Keratinocyte (primary cell): ENCODE data around the gene NPNT. TPM values are rescaled to one million over a fixed set of nuclear protein-coding genes. Genes with fewer than 3 reads are reported as not detected.

ENCODE experiments used
- DNase-seq: peaks from one replicate; pipeline ENCODE4 v3.0.0-alpha.2; 2011; ENCODE audit warnings: low read depth, missing footprints, low spot score
- FAIRE-seq: peaks from 2 replicates; lab custom pipeline; 2011; peaks lifted over from hg19 to GRCh38; lab: Jason Lieb, UNC
- H2AFZ ChIP-seq: 2 replicates; pipeline ENCODE4 v1.6.0; 2012; ENCODE audit warnings: low read length, control low read depth, inconsistent platforms; ENCODE audit not compliant: control insufficient read depth
- H3K27ac ChIP-seq: 2 replicates; pipeline ENCODE4 v1.5.1; 2011; ENCODE audit warnings: low read length; ENCODE audit not compliant: control insufficient read depth, insufficient read depth
- H3K27me3 ChIP-seq: 3 replicates; pipeline ENCODE4 v1.6.0; 2011; ENCODE audit warnings: low read length; ENCODE audit not compliant: control insufficient read depth, insufficient read depth; ENCODE audit errors: extremely low read depth
- H3K36me3 ChIP-seq, 2 experiments: 2 replicates in 1 of 2; 3 replicates in 1 of 2; pipeline ENCODE4 v1.5.1; 2011; ENCODE audit warnings: low read length in 2 of 2, mild to moderate bottlenecking in 1 of 2; ENCODE audit not compliant: control insufficient read depth in 2 of 2, insufficient read depth in 2 of 2; ENCODE audit errors: extremely low read depth in 1 of 2
- H3K4me1 ChIP-seq: 3 replicates; pipeline ENCODE4 v1.5.1; 2011; ENCODE audit warnings: low read length; ENCODE audit not compliant: control insufficient read depth, insufficient read depth; ENCODE audit errors: extremely low read depth
- H3K4me2 ChIP-seq: 3 replicates; pipeline ENCODE4 v1.6.0; 2011; ENCODE audit warnings: low read depth, low read length; ENCODE audit not compliant: control insufficient read depth, insufficient read depth; ENCODE audit errors: extremely low read depth
- H3K4me3 ChIP-seq, 3 experiments: fragments of 200-600 bp in 1 of 3; sonication (generic) in 1 of 3; 2 replicates in 2 of 3; 3 replicates in 1 of 3; pipeline ENCODE4 v1.5.1; 2011 to 2016; ENCODE audit warnings: low read length in 3 of 3, mild to moderate bottlenecking in 3 of 3, control low read depth in 2 of 3, inconsistent platforms in 1 of 3, low read depth in 1 of 3, mixed read lengths in 1 of 3, mixed run types in 1 of 3, moderate library complexity in 1 of 3; ENCODE audit not compliant: control insufficient read depth in 2 of 3, insufficient read depth in 2 of 3; ENCODE audit errors: extremely low read depth in 1 of 3
- H3K79me2 ChIP-seq: 2 replicates; pipeline ENCODE4 v1.6.0; 2012; ENCODE audit warnings: low read length; ENCODE audit not compliant: control insufficient read depth, insufficient read depth
- H3K9ac ChIP-seq: 3 replicates; pipeline ENCODE4 v1.6.0; 2011; ENCODE audit warnings: low read length; ENCODE audit not compliant: control insufficient read depth, insufficient read depth; ENCODE audit errors: extremely low read depth
- H3K9me1 ChIP-seq: 3 replicates; pipeline ENCODE4 v1.6.0; 2011; ENCODE audit warnings: low read length; ENCODE audit not compliant: control insufficient read depth, insufficient read depth; ENCODE audit errors: extremely low read depth
- H3K9me3 ChIP-seq: 2 replicates; pipeline ENCODE4 v1.5.1; 2012; ENCODE audit warnings: low read depth, low read length; ENCODE audit not compliant: control insufficient read depth
- H4K20me1 ChIP-seq: 3 replicates; pipeline ENCODE4 v1.6.0; 2011; ENCODE audit warnings: low read length; ENCODE audit not compliant: control insufficient read depth, insufficient read depth; ENCODE audit errors: extremely low read depth
- CTCF ChIP-seq, 3 experiments: IDR thresholded peaks in 1 of 3; conservative IDR thresholded peaks in 1 of 3; optimal IDR thresholded peaks in 1 of 3; 2 replicates in 2 of 3; 3 replicates in 1 of 3; pipeline versions ENCODE3 to v1.5.1; 2011; ENCODE audit warnings: low read length in 3 of 3, mild to moderate bottlenecking in 3 of 3, moderate library complexity in 2 of 3, control low read depth in 1 of 3, inconsistent platforms in 1 of 3; ENCODE audit not compliant: insufficient read depth in 2 of 3; ENCODE audit errors: extremely low read depth in 1 of 3
- EZH2 ChIP-seq: IDR thresholded peaks from one replicate; pipeline ENCODE4 v1.6.1; 2012; ENCODE audit warnings: inconsistent platforms, mild to moderate bottlenecking, low read length, moderate library complexity
- dilution Hi-C: fragments of 300-500 bp; cut with MboI; formaldehyde crosslinking; loops from one replicate; pipeline ENCODE4 v1.7.0; 2020; ENCODE audit warnings: low sequenced_read_pairs; ENCODE audit not compliant: extremely low pct_ligation_motif_present
- polyA plus RNA-seq, 5 experiments: library from polyadenylated mRNA; depleted of rRNA in 3 of 5; stranded (reverse) in 3 of 5; stranded (forward) in 1 of 5; unstranded in 1 of 5; fragments of >200 nt; gene quantifications; 1 replicate in 1 of 5; 2 replicates in 3 of 5; 3 replicates in 1 of 5; pipeline versions ENCODE4 v1.2.1 to v1.2.3, GENCODE V29; 2011 to 2012; ENCODE audit warnings: missing spikeins in 2 of 5, low read depth in 1 of 5, low replicate concordance in 1 of 5

The NPNT gene
- polyA plus RNA-seq, 1 donor (not counting 4 experiments of a cell fraction or from before 2014, with no cell fraction given), result 0.46 TPM

GRCh38 chr4:105871997-105872396 lies 23.3 kb upstream of the NPNT start:
- H3K4me3 ChIP-seq, result no peak overlapping the region
- no peaks in the 10 kb centered on the region for H3K9me1 ChIP-seq
- H3K27ac ChIP-seq, result no peak overlapping the region
- H3K4me2 ChIP-seq, result no peak overlapping the region
- TF ChIP-seq CTCF (optimal IDR thresholded peaks at IDR 0.05 in 1 of 3, IDR thresholded peaks at IDR 0.05 in 1 of 3, conservative IDR thresholded peaks at IDR 0.05 in 1 of 3; ENCODE audit: extremely low read depth in 1 of 3, insufficient read depth in 2 of 3, low read length in 3 of 3), result no peak
- TF ChIP-seq EZH2, result no peak
- H3K9ac ChIP-seq, result no peak overlapping the region
- no peak overlapping the region for H2AFZ ChIP-seq
- dilution Hi-C loops, result no loop called here
- DNase-seq, result no peak
- H4K20me1 ChIP-seq, result no peaks in the 10 kb centered on the region
- H3K36me3 ChIP-seq, result no peaks in the 10 kb centered on the region
- H3K27me3 ChIP-seq, result no peaks in the 10 kb centered on the region
- no peaks in the 10 kb centered on the region for H3K4me1 ChIP-seq
- no peak for FAIRE-seq
- H3K79me2 ChIP-seq, result no peaks in the 10 kb centered on the region
- no peaks in the 10 kb centered on the region for H3K9me3 ChIP-seq

- DNase-seq, result no peak
- Histone ChIP-seq H3K9ac (no peak overlapping the region), H3K4me3 (no peak overlapping the region), H3K9me3 (no peaks in the 10 kb centered on the region), H2AFZ (no peak overlapping the region), H4K20me1 (no peaks in the 10 kb centered on the region), H3K9me1 (no peaks in the 10 kb centered on the region), H3K79me2 (no peaks in the 10 kb centered on the region), H3K4me2 (no peak overlapping the region), H3K4me1 (no peaks in the 10 kb centered on the region), H3K27me3 (no peaks in the 10 kb centered on the region), H3K27ac (no peak overlapping the region), H3K36me3 (no peaks in the 10 kb centered on the region)
- FAIRE-seq, result no peak
- no peak for TF ChIP-seq CTCF (optimal IDR thresholded peaks at IDR 0.05 in 1 of 3, IDR thresholded peaks at IDR 0.05 in 1 of 3, conservative IDR thresholded peaks at IDR 0.05 in 1 of 3; ENCODE audit: extremely low read depth in 1 of 3, insufficient read depth in 2 of 3, low read length in 3 of 3)
- TF ChIP-seq EZH2, result no peak
- dilution Hi-C loops, result no loop called here
These were observed 20.0 kb upstream of the NPNT start for GRCh38 chr4:105875233-105875632.
